ENCODE data around the gene USP5.

USP5 gene

GRCh38 chr12:6912164-6912935 lies 60.4 kb downstream of the USP5 start:
- DNase-seq (ENCODE audit: low read depth, low spot score): no peak

- no peak for DNase-seq (ENCODE audit: low read depth, low spot score)
Observed at GRCh38 chr12:6914246-6914946, 62.4 kb downstream of the USP5 start, which contains the start of gene ENO2. Gene ENO2, plus strand, starts transcription at chr12:6914580. Its CDS starts 1,253 bp downstream, at chr12:6915833.

- DNase-seq (ENCODE audit: low read depth, low spot score): no peak
Observed at GRCh38 chr12:6914947-6915788, 63.2 kb downstream of the USP5 start.

- DNase-seq (ENCODE audit: low read depth, low spot score): no peak
Observed at GRCh38 chr12:6915789-6916285, 63.9 kb downstream of the USP5 start.
